RWPE1 (cell line): ENCODE data around the gene SRGAP3.
A peak's percentile ranks its signal among the peaks of the same experiment; 100 is the strongest.

Source experiments
- CTCF ChIA-PET: fragments of 350-600 bp; sonication (Branson Sonifier 250); formaldehyde crosslinking; extraction: SDS; loops from one replicate; lab custom pipeline; 2021; lab: Yijun Ruan, JAX
- POLR2A ChIA-PET: fragments of 400-600 bp; formaldehyde crosslinking; extraction: SDS; loops from one replicate; lab custom pipeline; 2020; ENCODE audit warnings: antibody characterized with exemption; ENCODE audit not compliant: low non-redundant PET; lab: Yijun Ruan, JAX
- DNase-seq: peaks from one replicate; pipeline ENCODE4 v3.0.0; 2012; ENCODE audit warnings: low spot score
- H3K27ac ChIP-seq: fragments of 450-650 bp; 2 replicates; pipeline ENCODE4 v1.5.1; 2017
- CTCF ChIP-seq: fragments of 450-650 bp; conservative IDR thresholded peaks from 2 replicates; pipeline ENCODE4 v1.5.1; 2017; ENCODE audit warnings: low read depth, mild to moderate bottlenecking

The SRGAP3 gene

DNA sequence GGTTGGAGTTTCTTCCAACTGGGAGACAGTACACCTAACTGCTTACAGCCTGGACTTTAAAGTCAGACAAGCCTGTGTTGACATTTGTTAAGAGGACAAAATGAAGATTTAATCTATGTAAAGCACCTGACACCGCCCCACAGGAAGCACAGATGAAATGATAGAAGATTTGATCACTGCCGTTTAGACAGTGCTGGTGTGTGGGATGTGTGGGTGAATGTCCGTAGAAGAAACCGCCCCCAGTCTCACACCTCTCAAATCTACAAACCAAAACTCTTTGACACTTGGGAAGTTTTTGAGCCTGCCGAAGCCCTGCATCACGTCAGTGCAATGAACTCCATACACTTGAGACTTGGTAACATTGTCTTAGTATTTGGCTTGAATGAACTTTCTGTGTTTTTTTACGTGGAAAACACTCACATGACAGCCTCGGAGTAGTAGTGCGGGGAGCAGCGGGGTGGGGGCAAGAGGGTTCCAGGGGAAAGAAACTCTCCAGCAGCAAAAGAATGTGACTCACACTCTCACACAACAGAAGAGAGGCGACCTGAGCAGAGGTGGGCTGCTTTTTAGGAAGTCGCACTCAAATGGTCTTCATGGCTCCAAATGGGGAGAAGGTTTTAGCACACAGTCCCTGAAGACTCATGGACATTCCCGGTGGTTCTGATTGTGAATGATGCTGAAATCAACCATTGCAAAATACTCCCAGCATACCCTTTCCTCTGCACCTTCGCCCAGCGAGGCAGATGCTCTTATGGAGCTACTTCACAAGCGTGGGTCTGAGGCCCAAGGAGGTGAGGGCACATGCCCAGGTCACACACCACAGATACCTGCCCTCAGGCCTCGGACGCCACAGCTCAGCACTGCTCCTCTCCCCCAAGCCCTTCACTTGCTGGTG is 79.2 kb downstream of the SRGAP3 start:
- ChIA-PET CTCF (no interaction called here), POLR2A (no interaction called here)
- peak overlapping the region; percentile 84 for H3K27ac ChIP-seq
- TF ChIP-seq CTCF, result no peak
- no peak for DNase-seq

DNA sequence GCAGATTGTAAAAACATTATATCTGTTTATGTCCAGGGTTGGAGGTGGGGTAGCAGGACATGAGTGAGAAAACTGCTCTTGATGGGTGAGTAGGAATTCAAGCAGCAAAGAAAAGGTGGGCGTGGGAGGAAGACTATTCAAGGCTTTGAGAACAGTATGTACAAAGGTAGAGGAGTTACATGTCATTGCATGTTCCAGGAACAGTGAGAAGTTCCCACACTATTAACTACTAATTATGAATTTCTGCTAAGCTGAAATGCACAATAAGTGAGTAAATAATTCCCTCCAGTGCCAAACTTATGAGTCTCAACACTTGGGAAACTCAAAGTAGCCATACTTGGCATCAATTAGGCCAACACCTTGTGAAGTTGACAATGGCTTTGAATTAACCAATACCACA is 80.1 kb downstream of the SRGAP3 start:
- no peak for TF ChIP-seq CTCF
- ChIA-PET CTCF (no interaction called here), POLR2A (no interaction called here)
- DNase-seq, result peak; percentile 55
- H3K27ac ChIP-seq, result peak overlapping the region; percentile 84

DNA sequence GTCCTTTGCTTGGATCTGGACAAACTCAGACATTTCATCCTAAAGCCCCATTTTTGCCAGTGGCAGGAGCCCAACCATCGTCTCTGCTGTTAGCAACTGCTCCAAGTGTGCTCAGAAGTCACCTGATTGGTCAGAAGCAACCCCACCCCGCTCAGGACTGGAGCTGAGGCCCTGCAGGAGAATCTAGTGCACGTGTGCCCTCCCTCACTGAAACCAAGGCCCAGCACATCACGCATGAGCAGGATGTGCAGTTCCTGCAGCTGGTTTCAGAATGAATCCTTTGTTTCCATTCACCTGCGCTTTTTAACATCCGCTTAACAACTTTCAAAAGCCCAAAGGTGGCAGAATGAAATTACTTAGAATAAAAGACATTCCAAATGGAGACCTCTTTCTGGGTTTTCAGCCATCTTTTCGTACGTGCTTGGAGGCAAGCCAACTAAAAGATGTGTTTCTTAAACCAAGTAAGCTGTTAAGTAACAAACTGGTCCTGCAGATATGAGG is 81.2 kb downstream of the SRGAP3 start:
- H3K27ac ChIP-seq, result peak overlapping the region; percentile 80

GRCh38 chr3:9167222-9167621 is 82.2 kb downstream of the SRGAP3 start:
- TF ChIP-seq CTCF, result no peak
- ChIA-PET CTCF (interaction anchor here (0.7 kb wide), 1 partner anchor 145 kb away, joined by 3 read pairs; no protein-coding TSS in a partner anchor), POLR2A (no interaction called here)
- no peak for DNase-seq
- H3K27ac ChIP-seq, result peak overlapping the region; percentile 22; the same call in 1 of the 2 replicates

More for the DNA sequence above, 81.2 kb downstream of the SRGAP3 start:
- ChIA-PET CTCF (interaction anchor here (0.5 to 0.6 kb wide), 2 partner anchors 81 to 150 kb away, joined by 3 read pairs; partner anchors contain the start of gene SRGAP3), POLR2A (no interaction called here)
- no peak for DNase-seq
- TF ChIP-seq CTCF, result no peak

- peak overlapping the region; percentile 24; the same call in 1 of the 2 replicates for H3K27ac ChIP-seq
- DNase-seq, result no peak
- CTCF ChIA-PET, result no interaction called here
- POLR2A ChIA-PET, result no interaction called here
- no peak for TF ChIP-seq CTCF
These were observed 84.0 kb downstream of the SRGAP3 start for GRCh38 chr3:9165421-9165820.

DNA sequence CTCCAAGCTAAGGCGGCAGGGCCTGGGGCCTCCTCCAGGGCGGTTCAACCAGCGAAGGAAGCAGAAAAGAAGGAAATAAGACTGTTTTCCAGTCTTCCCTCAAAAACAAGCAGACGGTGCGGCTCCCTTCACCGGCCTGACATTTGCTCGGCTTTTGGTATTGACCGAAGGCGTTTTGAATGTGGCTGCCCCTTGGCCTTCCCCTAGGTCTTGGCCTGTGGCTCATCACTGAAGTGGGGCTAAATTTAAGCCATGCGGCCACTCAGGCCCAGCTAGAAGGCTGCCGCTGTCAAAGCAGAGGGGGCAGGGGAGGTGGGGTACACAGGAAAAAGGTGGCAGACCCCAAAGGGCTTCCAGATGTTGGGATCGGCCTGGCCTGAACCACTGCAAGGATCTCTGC is 86.2 kb downstream of the SRGAP3 start:
- peak overlapping the region; percentile 23 for H3K27ac ChIP-seq
- ChIA-PET CTCF (no interaction called here), POLR2A (no interaction called here)
- no peak for DNase-seq
- no peak for TF ChIP-seq CTCF
